ENCODE data around the gene IL21R. TPM values are rescaled to one million over a fixed set of nuclear protein-coding genes. Genes with fewer than 3 reads are reported as not detected.

Gene IL21R
- total RNA-seq, 1 donor from 2014 or later = 72.3 TPM

DNA sequence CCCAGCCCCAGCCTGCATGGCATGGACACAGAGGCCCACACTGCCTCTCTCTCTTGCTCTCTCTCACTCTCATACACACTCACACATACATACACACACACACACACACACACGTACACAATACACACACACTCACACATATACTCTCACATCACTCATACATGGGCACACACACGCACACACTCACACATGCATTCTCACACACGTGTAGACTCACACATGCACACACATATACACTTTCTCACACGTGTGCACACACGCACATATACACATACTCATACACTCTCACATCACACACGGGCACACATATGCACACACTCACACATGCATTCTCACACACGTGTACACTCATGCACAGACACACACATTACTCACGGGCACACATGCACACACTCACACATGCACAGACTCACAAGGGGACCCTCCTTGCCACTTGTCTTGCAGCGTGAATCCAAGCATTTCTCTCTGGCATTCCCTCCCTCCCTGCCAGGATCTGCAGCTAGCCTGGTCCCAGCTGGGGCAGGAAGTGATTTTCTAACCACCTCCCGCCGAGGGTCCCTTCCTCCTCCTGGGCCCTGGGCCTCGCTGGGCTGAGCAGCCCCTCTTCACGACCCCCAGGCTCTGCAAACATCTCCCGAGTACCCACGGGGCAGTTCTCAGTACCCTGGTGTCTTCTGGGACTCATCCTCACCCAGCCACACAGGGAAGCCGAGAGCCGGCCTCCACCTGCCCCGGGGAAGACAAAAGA is 37.5 kb downstream of the IL21R start:
- intact Hi-C loops (cut with micrococcal nuclease) = no loop called here

DNA sequence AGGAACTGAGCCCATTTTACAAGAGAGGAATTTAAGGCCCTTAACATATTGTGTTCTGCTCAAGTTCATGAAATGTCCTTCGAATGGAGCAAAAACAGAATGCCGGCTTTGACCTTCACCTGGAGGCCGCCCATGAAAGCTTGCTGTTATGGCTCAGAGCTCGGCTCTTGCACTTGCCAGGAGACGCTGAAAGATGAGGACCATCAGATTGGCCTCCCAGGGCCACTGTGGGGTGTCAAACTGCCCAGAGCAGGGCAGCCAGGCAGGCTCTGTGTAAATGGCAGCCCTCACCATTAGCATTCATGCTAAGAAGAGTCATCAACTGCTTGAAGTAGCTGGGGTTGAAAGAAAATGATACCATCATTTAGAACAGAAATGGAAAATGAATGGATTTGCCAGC is 39.3 kb downstream of the IL21R start:
- intact Hi-C loops (cut with micrococcal nuclease) = no loop called here

DNA sequence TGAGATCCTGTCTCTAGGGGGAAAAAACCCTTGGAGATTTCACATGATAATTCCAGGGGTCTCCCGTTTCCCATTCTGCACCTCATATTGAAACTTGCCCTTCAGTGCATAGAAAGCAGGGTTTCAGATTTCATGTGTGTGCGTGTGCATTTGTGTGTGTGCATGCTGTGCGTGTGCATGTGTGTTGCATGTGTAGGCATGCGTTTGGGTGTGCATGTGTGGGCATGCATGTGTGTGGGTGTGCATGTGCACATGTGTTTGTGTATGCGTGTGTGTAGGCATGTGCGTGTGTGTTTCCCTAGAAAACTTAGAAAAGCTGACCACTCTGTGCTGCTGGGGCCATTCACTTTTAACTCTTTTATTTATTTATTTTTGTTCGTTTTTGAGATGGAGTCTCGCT is 40.0 kb downstream of the IL21R start:
- intact Hi-C loops (cut with micrococcal nuclease) = no loop called here

DNA sequence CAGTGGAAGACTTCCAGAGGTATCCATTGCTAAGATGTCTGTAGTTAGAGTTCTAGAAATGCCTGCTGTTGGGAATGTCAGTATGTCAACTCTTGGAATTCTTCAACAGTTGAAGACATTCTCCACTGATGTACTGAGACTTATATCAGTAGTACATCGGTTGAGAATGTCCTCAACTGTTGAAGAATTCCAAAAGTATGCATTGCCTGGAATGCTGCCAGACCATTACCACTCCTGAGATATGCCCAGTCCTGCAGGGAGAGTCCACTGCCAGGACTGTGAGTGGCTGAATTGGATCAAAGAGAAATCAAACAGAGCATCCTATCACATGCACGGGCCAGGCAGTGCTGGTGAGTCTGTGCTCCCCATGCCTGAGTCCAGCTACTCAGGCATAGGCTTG is 42.0 kb downstream of the IL21R start:
- intact Hi-C loops (cut with micrococcal nuclease) = no loop called here

DNA sequence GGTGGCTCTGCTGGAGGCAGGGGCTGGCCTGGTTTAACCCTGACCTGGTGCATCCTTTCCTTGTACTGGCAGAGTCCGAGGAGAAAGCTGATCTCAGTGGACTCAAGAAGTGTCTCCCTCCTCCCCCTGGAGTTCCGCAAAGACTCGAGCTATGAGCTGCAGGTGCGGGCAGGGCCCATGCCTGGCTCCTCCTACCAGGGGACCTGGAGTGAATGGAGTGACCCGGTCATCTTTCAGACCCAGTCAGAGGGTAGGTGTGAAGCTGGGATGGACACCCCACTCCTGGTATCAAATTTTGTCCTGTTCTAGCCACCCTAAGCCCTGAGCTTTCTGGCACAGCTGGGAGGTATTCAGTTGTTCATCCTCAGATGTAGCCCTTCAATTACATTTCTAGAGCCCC is 42.5 kb downstream of the IL21R start:
- intact Hi-C loops (cut with micrococcal nuclease) = no loop called here

DNA sequence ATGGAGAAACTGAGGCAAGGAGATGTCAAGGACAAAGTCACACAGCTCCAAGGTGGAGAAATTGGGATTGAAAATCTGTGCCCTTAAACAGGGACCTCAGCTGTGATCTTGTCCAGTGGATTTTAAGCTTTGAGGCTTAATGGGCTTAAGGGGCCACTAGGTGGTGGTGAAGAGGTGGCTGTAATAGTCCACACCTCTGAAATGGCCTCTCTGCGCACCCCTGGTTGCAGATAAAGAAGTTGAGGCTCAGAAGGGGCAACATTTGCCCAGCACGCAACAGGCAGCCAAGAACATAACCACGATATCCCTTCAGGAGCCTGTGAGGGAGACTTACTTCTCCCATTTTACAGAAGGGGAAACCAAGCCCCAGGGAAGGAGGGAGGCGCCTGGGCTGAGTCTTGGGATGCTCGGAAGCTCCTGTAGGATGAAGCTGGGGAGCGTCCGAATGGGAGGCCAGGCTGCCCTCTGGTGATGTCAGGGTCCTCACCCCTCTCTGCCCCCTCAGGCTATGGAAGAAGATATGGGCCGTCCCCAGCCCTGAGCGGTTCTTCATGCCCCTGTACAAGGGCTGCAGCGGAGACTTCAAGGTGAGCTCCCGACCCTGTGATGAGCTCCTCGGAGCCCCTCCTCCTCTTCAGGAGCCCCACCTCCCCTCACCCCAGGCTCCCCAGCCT is 43.7 kb downstream of the IL21R start:
- intact Hi-C loops (cut with micrococcal nuclease) = loop anchor here (1.0 to 2.0 kb wide), 2 partner anchors 19 to 43 kb away; partner anchors contain the start of gene IL21R

DNA sequence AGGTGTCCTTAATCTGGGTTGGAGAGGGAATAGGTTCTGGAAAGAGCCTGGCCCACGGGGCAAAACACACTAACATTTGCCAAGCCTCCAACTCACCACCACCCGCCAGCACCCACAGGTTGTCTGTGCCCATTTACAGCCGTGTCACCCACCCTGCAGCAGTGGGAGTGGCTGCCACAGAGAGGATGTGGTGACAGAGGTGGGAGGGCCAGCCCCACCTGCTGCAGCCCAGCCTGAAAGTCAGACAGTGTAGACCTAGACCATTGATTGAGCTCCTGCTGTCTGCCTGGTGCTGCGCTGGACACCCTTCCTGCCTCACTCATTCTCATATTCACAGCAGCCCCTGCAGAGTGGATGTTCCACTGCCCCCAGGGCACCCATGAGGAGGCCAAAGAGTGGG is 44.7 kb downstream of the IL21R start:
- intact Hi-C loops (cut with micrococcal nuclease) = loop anchor here (1.0 to 2.0 kb wide), 2 partner anchors 20 to 44 kb away; partner anchors contain the start of gene IL21R

DNA sequence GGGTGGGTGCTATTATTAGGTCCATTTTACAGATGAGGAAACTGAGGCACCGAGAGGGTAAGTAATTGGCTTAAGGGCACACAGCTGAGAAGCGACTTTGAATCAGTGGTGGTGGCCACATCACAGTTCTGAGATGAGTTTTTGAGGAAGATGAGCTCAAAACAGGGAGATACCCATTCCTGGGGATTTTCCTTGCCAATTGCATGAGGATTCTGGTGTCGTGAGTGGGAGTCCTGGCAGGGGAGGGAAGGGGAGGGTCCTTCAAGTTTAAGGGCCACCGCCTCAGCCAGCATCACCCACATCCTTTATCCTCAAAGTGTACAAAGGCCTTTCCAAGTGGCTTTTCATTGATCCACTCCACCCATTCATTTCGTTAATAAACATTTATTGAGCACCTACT is 45.3 kb downstream of the IL21R start:
- intact Hi-C loops (cut with micrococcal nuclease) = loop anchor here (2.0 kb wide), 1 partner anchor 44 kb away; the partner anchor contains the start of gene IL21R

DNA sequence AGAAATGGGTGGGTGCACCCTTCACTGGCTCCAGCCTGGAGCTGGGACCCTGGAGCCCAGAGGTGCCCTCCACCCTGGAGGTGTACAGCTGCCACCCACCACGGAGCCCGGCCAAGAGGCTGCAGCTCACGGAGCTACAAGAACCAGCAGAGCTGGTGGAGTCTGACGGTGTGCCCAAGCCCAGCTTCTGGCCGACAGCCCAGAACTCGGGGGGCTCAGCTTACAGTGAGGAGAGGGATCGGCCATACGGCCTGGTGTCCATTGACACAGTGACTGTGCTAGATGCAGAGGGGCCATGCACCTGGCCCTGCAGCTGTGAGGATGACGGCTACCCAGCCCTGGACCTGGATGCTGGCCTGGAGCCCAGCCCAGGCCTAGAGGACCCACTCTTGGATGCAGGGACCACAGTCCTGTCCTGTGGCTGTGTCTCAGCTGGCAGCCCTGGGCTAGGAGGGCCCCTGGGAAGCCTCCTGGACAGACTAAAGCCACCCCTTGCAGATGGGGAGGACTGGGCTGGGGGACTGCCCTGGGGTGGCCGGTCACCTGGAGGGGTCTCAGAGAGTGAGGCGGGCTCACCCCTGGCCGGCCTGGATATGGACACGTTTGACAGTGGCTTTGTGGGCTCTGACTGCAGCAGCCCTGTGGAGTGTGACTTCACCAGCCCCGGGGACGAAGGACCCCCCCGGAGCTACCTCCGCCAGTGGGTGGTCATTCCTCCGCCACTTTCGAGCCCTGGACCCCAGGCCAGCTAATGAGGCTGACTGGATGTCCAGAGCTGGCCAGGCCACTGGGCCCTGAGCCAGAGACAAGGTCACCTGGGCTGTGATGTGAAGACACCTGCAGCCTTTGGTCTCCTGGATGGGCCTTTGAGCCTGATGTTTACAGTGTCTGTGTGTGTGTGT is 46.8 kb downstream of the IL21R start:
- intact Hi-C loops (cut with micrococcal nuclease) = no loop called here

DNA sequence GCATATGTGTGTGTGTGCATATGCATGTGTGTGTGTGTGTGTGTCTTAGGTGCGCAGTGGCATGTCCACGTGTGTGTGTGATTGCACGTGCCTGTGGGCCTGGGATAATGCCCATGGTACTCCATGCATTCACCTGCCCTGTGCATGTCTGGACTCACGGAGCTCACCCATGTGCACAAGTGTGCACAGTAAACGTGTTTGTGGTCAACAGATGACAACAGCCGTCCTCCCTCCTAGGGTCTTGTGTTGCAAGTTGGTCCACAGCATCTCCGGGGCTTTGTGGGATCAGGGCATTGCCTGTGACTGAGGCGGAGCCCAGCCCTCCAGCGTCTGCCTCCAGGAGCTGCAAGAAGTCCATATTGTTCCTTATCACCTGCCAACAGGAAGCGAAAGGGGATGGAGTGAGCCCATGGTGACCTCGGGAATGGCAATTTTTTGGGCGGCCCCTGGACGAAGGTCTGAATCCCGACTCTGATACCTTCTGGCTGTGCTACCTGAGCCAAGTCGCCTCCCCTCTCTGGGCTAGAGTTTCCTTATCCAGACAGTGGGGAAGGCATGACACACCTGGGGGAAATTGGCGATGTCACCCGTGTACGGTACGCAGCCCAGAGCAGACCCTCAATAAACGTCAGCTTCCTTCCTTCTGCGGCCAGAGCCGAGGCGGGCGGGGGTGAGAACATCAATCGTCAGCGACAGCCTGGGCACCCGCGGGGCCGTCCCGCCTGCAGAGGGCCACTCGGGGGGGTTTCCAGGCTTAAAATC is 47.6 kb downstream of the IL21R start:
- intact Hi-C loops (cut with micrococcal nuclease) = loop anchor here (10.0 kb wide), 1 partner anchor 1615 kb away; no protein-coding TSS in a partner anchor

DNA sequence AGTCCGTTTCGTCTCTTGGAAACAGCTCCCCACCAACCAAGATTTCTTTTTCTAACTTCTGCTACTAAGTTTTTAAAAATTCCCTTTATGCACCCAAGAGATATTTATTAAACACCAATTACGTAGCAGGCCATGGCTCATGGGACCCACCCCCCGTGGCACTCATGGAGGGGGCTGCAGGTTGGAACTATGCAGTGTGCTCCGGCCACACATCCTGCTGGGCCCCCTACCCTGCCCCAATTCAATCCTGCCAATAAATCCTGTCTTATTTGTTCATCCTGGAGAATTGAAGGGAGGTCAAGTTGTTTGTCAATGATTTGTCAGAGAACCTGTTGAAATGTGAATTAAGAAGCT is 48.2 kb downstream of the IL21R start:
- intact Hi-C loops (cut with micrococcal nuclease) = loop anchor here (10.0 kb wide), 1 partner anchor 1615 kb away; no protein-coding TSS in a partner anchor

DNA sequence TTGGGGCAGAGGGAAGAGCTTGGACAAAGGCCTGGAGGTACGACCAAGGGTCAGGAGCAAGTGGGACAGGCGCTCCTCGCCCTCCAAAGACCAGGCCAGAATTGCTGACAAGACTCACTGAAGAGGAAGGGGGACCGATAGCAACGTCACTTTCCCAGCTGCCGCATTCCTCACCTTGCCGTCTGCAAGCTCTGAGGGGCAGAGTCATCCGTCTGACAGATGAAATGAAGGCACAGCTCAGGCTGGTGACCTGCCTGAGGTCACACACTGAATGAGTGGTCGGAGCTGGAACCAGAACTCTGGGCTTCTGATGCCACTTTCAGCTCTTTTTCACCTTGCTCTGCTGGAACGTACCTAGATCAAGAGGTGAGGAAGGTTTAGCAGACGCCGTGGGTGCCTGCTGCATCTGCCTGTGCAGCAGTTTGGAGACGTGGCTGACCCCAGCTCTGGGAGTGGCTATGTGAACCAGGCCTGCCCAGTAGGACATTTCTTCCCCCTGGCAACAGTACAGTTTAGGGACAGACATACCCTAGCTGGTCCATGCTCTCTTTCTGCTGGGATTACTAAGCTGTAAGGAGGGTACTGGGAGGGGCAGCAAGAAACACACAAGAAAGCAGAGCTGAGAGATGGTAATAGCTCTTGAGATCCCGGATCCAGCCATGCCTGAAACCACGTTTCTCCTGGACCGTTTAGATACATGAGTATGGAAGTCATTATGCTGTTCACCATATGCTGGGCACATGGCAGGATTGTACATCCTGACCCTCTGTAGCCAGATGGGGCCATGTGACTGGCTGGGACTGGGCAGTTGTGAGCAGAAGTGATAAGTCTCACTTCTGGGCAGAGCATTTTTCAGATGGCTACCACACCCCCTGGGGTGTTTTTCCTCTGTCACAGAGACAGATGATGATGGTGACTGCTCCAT is 50.9 kb downstream of the IL21R start:
- intact Hi-C loops (cut with micrococcal nuclease) = loop anchor here (10.0 kb wide), 1 partner anchor 1618 kb away; no protein-coding TSS in a partner anchor

DNA sequence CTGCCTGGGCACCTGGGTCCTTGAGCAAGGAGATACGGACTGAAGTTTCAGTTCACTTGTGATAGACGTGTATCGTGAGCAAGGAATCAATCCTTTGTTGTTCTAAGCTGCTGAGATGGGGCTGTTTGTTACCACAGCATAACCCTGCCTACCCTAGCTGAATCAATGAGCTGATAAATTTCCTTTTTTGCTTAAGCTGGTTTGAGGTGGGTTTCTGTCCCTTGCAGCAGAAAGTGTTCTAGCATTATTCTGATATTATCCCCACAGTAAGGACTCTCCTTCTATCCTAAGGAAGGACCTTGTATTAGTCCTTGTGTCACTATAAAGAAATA is 51.5 kb downstream of the IL21R start:
- intact Hi-C loops (cut with micrococcal nuclease) = loop anchor here (10.0 kb wide), 1 partner anchor 1619 kb away; no protein-coding TSS in a partner anchor

DNA sequence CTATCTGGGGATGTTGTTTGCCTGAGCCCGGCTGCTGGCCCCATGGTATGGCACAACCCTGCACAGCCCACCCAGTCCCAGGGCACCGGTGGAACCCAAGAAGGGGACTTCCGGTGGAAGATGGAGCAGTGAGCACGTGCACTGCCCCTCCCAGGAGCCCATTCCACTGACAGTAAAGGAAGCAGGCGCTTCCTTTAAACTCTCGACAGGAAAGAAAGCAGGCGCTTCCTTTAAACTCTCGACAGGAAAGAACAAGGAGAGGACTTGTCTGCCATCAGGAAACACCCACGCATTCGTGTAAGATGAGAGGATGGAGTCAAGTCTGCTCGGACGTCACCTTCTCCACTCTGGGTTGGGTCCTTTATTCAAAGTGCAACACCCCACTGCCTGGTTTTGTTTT is 53.7 kb downstream of the IL21R start:
- intact Hi-C loops (cut with micrococcal nuclease) = loop anchor here (2.0 to 10.0 kb wide), 2 partner anchors 53 to 1621 kb away; partner anchors contain the start of gene IL21R

DNA sequence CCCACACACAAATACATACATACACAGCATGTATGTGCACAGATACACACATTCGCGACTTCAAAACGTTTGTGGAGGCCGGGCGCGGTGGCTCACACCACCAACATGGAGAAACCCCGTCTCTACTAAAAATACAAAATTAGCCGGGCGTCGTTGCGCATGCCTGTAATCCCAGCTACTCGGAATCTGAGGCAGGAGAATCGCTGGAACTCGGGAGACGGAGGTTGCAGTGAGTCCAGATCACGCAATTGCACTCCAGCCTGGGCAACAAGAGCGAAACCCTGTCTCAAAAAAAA is 55.6 kb downstream of the IL21R start:
- intact Hi-C loops (cut with micrococcal nuclease) = loop anchor here (1.0 to 10.0 kb wide), 7 partner anchors 55 to 1623 kb away; partner anchors contain the start of gene IL21R

DNA sequence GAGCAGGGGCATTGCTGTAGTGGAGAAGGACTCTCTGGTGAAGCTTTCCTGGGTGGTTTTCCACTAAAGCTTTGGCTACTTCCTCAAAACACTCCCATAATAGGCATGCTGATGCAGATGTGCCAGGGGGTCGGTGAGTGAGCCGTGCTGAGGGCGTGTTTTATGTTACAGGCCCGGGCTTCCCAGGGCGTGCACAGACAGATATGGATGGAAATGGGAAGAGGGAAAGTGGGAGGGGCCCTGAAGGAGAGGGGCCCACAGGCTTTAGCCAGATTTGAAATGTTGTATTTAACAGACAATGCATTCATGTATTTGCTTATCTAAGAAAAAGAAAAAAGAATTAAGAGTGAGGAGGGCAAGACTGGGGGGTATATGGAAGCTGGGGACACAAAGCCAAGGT is 56.3 kb downstream of the IL21R start:
- intact Hi-C loops (cut with micrococcal nuclease) = loop anchor here (10.0 kb wide), 1 partner anchor 1623 kb away; no protein-coding TSS in a partner anchor

DNA sequence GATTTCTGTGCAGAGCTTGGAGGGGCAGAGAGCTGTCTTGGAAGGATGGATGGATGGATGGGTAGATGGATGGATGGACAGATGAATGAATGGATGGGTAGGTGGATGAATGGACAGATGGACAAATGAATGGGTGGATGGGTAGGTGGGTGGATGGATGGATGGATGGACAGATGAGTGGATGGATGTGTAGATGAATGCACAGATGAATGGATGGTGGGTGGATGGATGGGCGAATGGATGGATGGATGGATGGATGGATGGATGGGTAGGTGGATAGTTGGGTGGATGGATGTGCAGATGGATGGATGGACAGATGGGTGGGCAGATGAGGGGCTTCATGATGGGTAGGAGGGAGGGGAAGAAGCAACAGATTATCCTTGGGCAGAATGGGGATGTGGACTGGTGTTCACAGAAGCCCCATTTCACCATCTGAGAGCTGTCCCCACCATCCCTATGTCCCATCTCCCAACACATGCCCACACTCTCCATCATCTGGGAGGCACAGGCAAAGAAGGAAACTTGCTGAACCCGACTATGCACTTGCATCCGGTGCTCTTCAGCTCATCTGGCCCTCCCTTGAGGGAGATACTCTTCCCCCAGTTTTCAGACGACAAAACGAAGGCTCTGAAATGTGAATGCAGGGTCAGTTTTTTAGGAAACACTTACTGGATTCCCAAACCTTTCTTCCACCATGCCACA is 57.2 kb downstream of the IL21R start:
- intact Hi-C loops (cut with micrococcal nuclease) = loop anchor here (10.0 kb wide), 1 partner anchor 1624 kb away; no protein-coding TSS in a partner anchor

DNA sequence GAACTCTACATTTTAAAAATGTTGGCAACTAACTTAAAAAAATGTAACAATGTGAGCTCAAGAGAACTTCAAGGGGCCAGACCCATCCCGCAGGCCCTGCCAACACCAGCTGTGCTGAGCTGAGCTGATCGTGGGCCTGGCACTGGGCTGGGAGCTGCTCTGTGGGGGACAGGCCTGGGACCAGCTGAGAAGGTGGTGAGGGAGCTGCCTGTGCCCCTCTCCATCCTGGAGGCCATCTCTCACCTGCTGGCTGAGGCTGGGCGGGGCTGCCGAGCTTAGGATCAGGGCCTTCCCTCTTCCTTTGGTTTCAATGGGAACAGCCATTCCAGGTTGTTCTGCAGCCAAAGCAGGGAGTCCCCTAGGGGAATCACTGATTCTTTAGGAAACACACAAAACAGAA is 58.2 kb downstream of the IL21R start:
- intact Hi-C loops (cut with micrococcal nuclease) = no loop called here
